Endothelial cell of umbilical vein (primary cell): ENCODE results near the gene OR56B4. TPM values are rescaled to one million over a fixed set of nuclear protein-coding genes. Genes with fewer than 3 reads are reported as not detected.

Experiments
- BruUV-seq: library from RNA; stranded (reverse); fragments of 400-500 nt; replicated peaks from 2 replicates; lab custom pipeline; 2021; lab: Mats Ljungman, UMichigan
- CTCF ChIA-PET: fragments of 300-600, 350-600 bp; sonication (Branson Sonifier 250); formaldehyde crosslinking; loops from one replicate; lab custom pipeline; 2021; ENCODE audit warnings: antibody characterized with exemption, inconsistent platforms; lab: Charles Lee
- POLR2A ChIA-PET: fragments of 300-600, 350-600 bp; sonication (Branson Sonifier 250); formaldehyde crosslinking; loops from one replicate; lab custom pipeline; 2021; ENCODE audit warnings: antibody characterized with exemption, inconsistent platforms; lab: Charles Lee
- DNase-seq: peaks from one replicate; pipeline ENCODE4 v3.0.0-alpha.2; 2011; ENCODE audit warnings: low read depth, low spot score
- FAIRE-seq: peaks from 2 replicates; lab custom pipeline; 2011; peaks lifted over from hg19 to GRCh38; lab: Jason Lieb, UNC
- H2AFZ ChIP-seq: 2 replicates; pipeline ENCODE4 v1.6.0; 2012; ENCODE audit warnings: low read depth, low read length, control low read depth, inconsistent platforms
- H3K27ac ChIP-seq: 2 replicates; pipeline ENCODE4 v1.5.1; 2011; ENCODE audit warnings: low read depth, mild to moderate bottlenecking, control low read depth, low read length, moderate library complexity; ENCODE audit not compliant: insufficient read depth
- H3K27me3 ChIP-seq, 2 experiments: 2 replicates each; pipeline versions ENCODE4 v1.6.0 to v1.6.1; 2011; ENCODE audit warnings: low read length in 2 of 2, mixed read lengths in 1 of 2; ENCODE audit not compliant: control insufficient read depth in 2 of 2, insufficient read depth in 2 of 2
- H3K36me3 ChIP-seq, 2 experiments: 2 replicates in 1 of 2; 3 replicates in 1 of 2; pipeline ENCODE4 v1.5.1; 2011; ENCODE audit warnings: low read length in 2 of 2, mild to moderate bottlenecking in 1 of 2, moderate library complexity in 1 of 2; ENCODE audit not compliant: control insufficient read depth in 2 of 2, insufficient read depth in 2 of 2; ENCODE audit errors: extremely low read depth in 1 of 2
- H3K4me1 ChIP-seq: 3 replicates; pipeline ENCODE4 v1.5.1; 2011; ENCODE audit warnings: mild to moderate bottlenecking, low read length; ENCODE audit not compliant: control insufficient read depth, insufficient read depth; ENCODE audit errors: extremely low read depth
- H3K4me2 ChIP-seq: 2 replicates; pipeline ENCODE4 v1.6.1; 2011; ENCODE audit warnings: low read length, control low read depth, mixed read lengths; ENCODE audit not compliant: insufficient read depth
- H3K4me3 ChIP-seq, 3 experiments: fragments of 200-600 bp in 1 of 3; sonication (generic), shearing (Covaris generic) in 1 of 3; replicated peaks in 1 of 3; 2 replicates each; pipeline ENCODE4 v1.5.1; 2011 to 2016; ENCODE audit warnings: control low read depth in 3 of 3, low read length in 3 of 3, mild to moderate bottlenecking in 2 of 3, inconsistent platforms in 1 of 3, low read depth in 1 of 3, moderate library complexity in 1 of 3; ENCODE audit not compliant: insufficient read depth in 1 of 3
- H3K79me2 ChIP-seq: 2 replicates; pipeline ENCODE4 v1.6.0; 2012; ENCODE audit warnings: low read length, inconsistent platforms; ENCODE audit not compliant: control insufficient read depth, insufficient read depth
- H3K9ac ChIP-seq: replicated peaks from 2 replicates; pipeline ENCODE3; 2011; ENCODE audit warnings: low read length, control low read depth; ENCODE audit not compliant: insufficient read depth; ENCODE audit errors: extremely low read depth
- H3K9me1 ChIP-seq: replicated peaks from 3 replicates; pipeline ENCODE4 v1.6.0; 2011; ENCODE audit warnings: mild to moderate bottlenecking, low read length; ENCODE audit not compliant: control insufficient read depth, insufficient read depth; ENCODE audit errors: extremely low read depth
- H3K9me3 ChIP-seq: replicated peaks from 2 replicates; pipeline ENCODE4 v1.5.1; 2012; ENCODE audit warnings: low read length, inconsistent platforms; ENCODE audit not compliant: control insufficient read depth, insufficient read depth
- H4K20me1 ChIP-seq: replicated peaks from 2 replicates; pipeline ENCODE3; 2011; ENCODE audit warnings: mild to moderate bottlenecking, low read length; ENCODE audit not compliant: control insufficient read depth, insufficient read depth; ENCODE audit errors: extremely low read depth
- EZH2 ChIP-seq: IDR thresholded peaks from 2 replicates; pipeline ENCODE4 v1.6.1; 2012; ENCODE audit warnings: borderline replicate concordance, low read depth, mild to moderate bottlenecking, moderate library complexity, low read length, inconsistent platforms; ENCODE audit not compliant: severe bottlenecking
- FOS ChIP-seq: IDR thresholded peaks from 2 replicates; pipeline ENCODE4 v1.6.1; 2011; ENCODE audit warnings: mild to moderate bottlenecking, low read length, moderate library complexity, borderline replicate concordance; ENCODE audit not compliant: insufficient read depth
- GATA2 ChIP-seq: IDR thresholded peaks from 2 replicates; pipeline ENCODE4 v1.7.0; 2011; ENCODE audit warnings: low read depth, mild to moderate bottlenecking, moderate library complexity, mixed read lengths, low read length; ENCODE audit not compliant: insufficient read length, insufficient read depth
- JUN ChIP-seq: IDR thresholded peaks from 2 replicates; pipeline ENCODE4 v1.6.1; 2011; ENCODE audit warnings: borderline replicate concordance, low read depth; ENCODE audit not compliant: insufficient read length, insufficient read depth
- MYC ChIP-seq: IDR thresholded peaks from one replicate; pipeline ENCODE4 v1.6.1; 2011; ENCODE audit warnings: mild to moderate bottlenecking, low read depth, low read length
- POLR2A ChIP-seq: IDR thresholded peaks from 2 replicates; pipeline ENCODE4 v1.6.1; 2012; ENCODE audit warnings: low read depth, mild to moderate bottlenecking, control low read depth, low read length
- POLR2AphosphoS5 ChIP-seq: IDR thresholded peaks from 2 replicates; pipeline ENCODE4 v1.6.1; 2012; ENCODE audit warnings: low read depth, mild to moderate bottlenecking, control low read depth, low read length, moderate library complexity; ENCODE audit not compliant: insufficient read depth
- dilution Hi-C: fragments of 300-500 bp; cut with MboI; formaldehyde crosslinking; loops from one replicate; pipeline ENCODE4 v1.15.0; 2019; ENCODE audit warnings: low sequenced_read_pairs; ENCODE audit not compliant: extremely low pct_ligation_motif_present
- intact Hi-C: fragments of 100-400 bp; cut with micrococcal nuclease; formaldehyde crosslinking; loops from one replicate; pipeline ENCODE4 v1.10.0; 2022
- polyA plus RNA-seq, 4 experiments: library from polyadenylated mRNA; depleted of rRNA in 3 of 4; stranded (reverse) in 3 of 4; unstranded in 1 of 4; fragments of >200 nt; gene quantifications; 2 replicates each; pipeline versions ENCODE4 v1.2.1 to v1.2.3, GENCODE V29; 2011 to 2012; ENCODE audit warnings: missing spikeins in 1 of 4
- total RNA-seq: library from RNA; stranded (reverse); gene quantifications from 2 replicates; pipeline ENCODE4 v1.2.3, GENCODE V29; 2021
- TF ChIP-seq, protein P1 (sequence below): IDR thresholded peaks from 2 replicates; pipeline ENCODE4 v1.6.1; 2011; ENCODE audit not compliant: insufficient read depth, insufficient read length
- TF ChIP-seq, protein P2 (sequence below), 2 donors: IDR thresholded peaks; 1 replicate in 1 of 2; 2 replicates in 1 of 2; pipeline ENCODE4 v1.5.1; 2011; ENCODE audit warnings: low read length in 2 of 2, mild to moderate bottlenecking in 2 of 2, moderate library complexity in 2 of 2, control low read depth in 1 of 2, inconsistent platforms in 1 of 2, low read depth in 1 of 2; ENCODE audit not compliant: insufficient read depth in 1 of 2; ENCODE audit errors: extremely low read depth in 1 of 2

OR56B4 gene
- total and polyA plus RNA-seq, 2 donors (not counting 3 experiments of a cell fraction or from before 2014, with no cell fraction given), result not detected

DNA sequence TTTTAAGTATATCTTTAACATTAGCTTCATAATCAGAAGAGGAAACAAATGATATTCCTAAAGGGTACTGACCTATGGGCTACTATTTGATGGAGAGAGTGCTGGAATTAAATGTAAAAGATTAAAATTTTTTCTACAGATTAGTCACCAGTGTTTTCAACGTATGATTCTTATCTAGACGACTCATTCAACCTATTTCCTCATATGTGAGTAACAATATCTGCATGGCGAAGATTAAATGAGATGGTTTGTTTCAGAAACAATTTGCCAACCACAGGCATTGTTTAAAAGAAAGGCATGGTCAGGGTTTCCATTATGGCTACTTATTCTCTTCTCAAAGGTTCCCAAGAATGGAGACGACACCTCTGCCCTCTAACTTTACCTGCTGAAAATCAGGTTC, 20.4 kb downstream of the OR56B4 start:
- Histone ChIP-seq H4K20me1 (no peaks in the 10 kb centered on the region), H3K27ac (no peak overlapping the region), H3K79me2 (no peaks in the 10 kb centered on the region), H3K36me3 (no peaks in the 10 kb centered on the region), H3K27me3 (no peaks in the 10 kb centered on the region), H3K9ac (no peak overlapping the region), H3K4me2 (no peak overlapping the region), H3K9me1 (no peaks in the 10 kb centered on the region), H2AFZ (no peak overlapping the region), H3K9me3 (no peaks in the 10 kb centered on the region), H3K4me1 (peaks cover 6% of the 10 kb centered on the region), H3K4me3 (no peak overlapping the region)
- CTCF ChIA-PET, result no interaction called here
- dilution Hi-C loops (no loop called here), intact Hi-C loops (no loop called here)
- FAIRE-seq (no peak), DNase-seq (peak; percentile 61)
- POLR2A ChIA-PET, result no interaction called here
- TF ChIP-seq FOS (peak; percentile 82), GATA2 (peak; percentile 93), JUN (peak; percentile 80), MYC (no peak)
- TF ChIP-seq, protein P1, sequence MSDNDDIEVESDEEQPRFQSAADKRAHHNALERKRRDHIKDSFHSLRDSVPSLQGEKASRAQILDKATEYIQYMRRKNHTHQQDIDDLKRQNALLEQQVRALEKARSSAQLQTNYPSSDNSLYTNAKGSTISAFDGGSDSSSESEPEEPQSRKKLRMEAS, result no peak
- BruUV-seq, result no TSS peak

DNA sequence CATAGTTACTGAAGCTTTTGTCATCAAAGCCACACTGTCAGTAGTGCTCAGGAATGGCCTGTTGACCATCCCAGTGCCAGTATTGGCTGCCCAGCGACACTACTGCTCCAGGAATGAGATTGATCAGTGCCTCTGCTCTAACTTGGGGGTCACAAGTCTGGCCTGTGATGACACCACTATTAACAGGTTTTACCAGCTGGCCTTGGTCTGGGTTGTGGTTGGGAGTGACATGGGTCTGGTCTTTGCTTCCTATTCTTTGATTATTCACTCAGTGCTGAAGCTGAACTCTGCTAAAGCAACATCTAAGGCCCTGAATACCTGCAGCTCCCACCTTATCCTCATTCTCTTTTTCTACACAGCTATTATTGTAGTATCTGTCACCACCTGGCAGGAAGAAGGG, 21.5 kb downstream of the OR56B4 start:
- ChIA-PET CTCF (interaction anchor here (0.6 kb wide), 1 partner anchor 1099 kb away, joined by 3 read pairs; no protein-coding TSS in a partner anchor), POLR2A (no interaction called here)
- Histone ChIP-seq H3K9ac (no peak overlapping the region), H3K4me1 (peaks cover 6% of the 10 kb centered on the region), H3K27ac (no peak overlapping the region), H3K27me3 (no peaks in the 10 kb centered on the region), H2AFZ (no peak overlapping the region), H3K36me3 (no peaks in the 10 kb centered on the region), H3K4me3 (no peak overlapping the region), H3K4me2 (no peak overlapping the region), H3K79me2 (no peaks in the 10 kb centered on the region), H3K9me3 (no peaks in the 10 kb centered on the region), H3K9me1 (no peaks in the 10 kb centered on the region), H4K20me1 (no peaks in the 10 kb centered on the region)
- intact Hi-C loops (no loop called here), dilution Hi-C loops (no loop called here)
- TF ChIP-seq MYC, result no peak
- no peak for TF ChIP-seq FOS
- TF ChIP-seq POLR2A, result no peak
- TF ChIP-seq EZH2, result no peak
- TF ChIP-seq, protein P2, sequence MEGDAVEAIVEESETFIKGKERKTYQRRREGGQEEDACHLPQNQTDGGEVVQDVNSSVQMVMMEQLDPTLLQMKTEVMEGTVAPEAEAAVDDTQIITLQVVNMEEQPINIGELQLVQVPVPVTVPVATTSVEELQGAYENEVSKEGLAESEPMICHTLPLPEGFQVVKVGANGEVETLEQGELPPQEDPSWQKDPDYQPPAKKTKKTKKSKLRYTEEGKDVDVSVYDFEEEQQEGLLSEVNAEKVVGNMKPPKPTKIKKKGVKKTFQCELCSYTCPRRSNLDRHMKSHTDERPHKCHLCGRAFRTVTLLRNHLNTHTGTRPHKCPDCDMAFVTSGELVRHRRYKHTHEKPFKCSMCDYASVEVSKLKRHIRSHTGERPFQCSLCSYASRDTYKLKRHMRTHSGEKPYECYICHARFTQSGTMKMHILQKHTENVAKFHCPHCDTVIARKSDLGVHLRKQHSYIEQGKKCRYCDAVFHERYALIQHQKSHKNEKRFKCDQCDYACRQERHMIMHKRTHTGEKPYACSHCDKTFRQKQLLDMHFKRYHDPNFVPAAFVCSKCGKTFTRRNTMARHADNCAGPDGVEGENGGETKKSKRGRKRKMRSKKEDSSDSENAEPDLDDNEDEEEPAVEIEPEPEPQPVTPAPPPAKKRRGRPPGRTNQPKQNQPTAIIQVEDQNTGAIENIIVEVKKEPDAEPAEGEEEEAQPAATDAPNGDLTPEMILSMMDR (IDR thresholded peaks at IDR 0.05; ENCODE audit: extremely low read depth in 1 of 2, insufficient read depth in 1 of 2, low read depth in 1 of 2, low read length in 2 of 2), result no peak
- TF ChIP-seq POLR2AphosphoS5, result no peak
- TF ChIP-seq, protein P1, result no peak
- TF ChIP-seq GATA2, result no peak
- no peak for TF ChIP-seq JUN
- no TSS peak for BruUV-seq
- DNase-seq, result no peak
- FAIRE-seq, result no peak
